ENCODE data around the gene E2F6. TPM values are rescaled to one million over a fixed set of nuclear protein-coding genes. Genes with fewer than 3 reads are reported as not detected.

The E2F6 gene
- total and polyA plus RNA-seq, 2 of the 13 experiments (the other 11 are each of a cell fraction or from before 2014, with no cell fraction given): 27.3 to 36.0 TPM

GRCh38 chr2:11498543-11499034 is 32.6 kb upstream of the E2F6 start (continued):
- TF ChIP-seq, protein P1, sequence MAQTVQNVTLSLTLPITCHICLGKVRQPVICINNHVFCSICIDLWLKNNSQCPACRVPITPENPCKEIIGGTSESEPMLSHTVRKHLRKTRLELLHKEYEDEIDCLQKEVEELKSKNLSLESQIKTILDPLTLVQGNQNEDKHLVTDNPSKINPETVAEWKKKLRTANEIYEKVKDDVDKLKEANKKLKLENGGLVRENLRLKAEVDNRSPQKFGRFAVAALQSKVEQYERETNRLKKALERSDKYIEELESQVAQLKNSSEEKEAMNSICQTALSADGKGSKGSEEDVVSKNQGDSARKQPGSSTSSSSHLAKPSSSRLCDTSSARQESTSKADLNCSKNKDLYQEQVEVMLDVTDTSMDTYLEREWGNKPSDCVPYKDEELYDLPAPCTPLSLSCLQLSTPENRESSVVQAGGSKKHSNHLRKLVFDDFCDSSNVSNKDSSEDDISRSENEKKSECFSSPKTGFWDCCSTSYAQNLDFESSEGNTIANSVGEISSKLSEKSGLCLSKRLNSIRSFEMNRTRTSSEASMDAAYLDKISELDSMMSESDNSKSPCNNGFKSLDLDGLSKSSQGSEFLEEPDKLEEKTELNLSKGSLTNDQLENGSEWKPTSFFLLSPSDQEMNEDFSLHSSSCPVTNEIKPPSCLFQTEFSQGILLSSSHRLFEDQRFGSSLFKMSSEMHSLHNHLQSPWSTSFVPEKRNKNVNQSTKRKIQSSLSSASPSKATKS (CRISPR knock-in tag; IDR thresholded peaks at IDR 0.05): no peak
- TF ChIP-seq MTF2 (CRISPR knock-in tag; IDR thresholded peaks at IDR 0.05; ENCODE audit: borderline replicate concordance): no peak
- 0 out of 2 replicates have a peak, but pooled peaks have one; percentile 28 for TF ChIP-seq KLF11 (CRISPR knock-in tag; IDR thresholded peaks at IDR 0.05)
- TF ChIP-seq SUZ12 (IDR thresholded peaks at IDR 0.05; ENCODE audit: low read depth, low read length): no peak
- TF ChIP-seq SRF (IDR thresholded peaks at IDR 0.05; ENCODE audit: low read depth, low read length): no peak
- TF ChIP-seq, protein P2, sequence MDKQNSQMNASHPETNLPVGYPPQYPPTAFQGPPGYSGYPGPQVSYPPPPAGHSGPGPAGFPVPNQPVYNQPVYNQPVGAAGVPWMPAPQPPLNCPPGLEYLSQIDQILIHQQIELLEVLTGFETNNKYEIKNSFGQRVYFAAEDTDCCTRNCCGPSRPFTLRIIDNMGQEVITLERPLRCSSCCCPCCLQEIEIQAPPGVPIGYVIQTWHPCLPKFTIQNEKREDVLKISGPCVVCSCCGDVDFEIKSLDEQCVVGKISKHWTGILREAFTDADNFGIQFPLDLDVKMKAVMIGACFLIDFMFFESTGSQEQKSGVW (CRISPR knock-in tag; IDR thresholded peaks at IDR 0.05; ENCODE audit: borderline replicate concordance): no peak
- peak; percentile 97 for TF ChIP-seq SSRP1 (CRISPR knock-in tag; IDR thresholded peaks at IDR 0.05)
- TF ChIP-seq, protein P3, sequence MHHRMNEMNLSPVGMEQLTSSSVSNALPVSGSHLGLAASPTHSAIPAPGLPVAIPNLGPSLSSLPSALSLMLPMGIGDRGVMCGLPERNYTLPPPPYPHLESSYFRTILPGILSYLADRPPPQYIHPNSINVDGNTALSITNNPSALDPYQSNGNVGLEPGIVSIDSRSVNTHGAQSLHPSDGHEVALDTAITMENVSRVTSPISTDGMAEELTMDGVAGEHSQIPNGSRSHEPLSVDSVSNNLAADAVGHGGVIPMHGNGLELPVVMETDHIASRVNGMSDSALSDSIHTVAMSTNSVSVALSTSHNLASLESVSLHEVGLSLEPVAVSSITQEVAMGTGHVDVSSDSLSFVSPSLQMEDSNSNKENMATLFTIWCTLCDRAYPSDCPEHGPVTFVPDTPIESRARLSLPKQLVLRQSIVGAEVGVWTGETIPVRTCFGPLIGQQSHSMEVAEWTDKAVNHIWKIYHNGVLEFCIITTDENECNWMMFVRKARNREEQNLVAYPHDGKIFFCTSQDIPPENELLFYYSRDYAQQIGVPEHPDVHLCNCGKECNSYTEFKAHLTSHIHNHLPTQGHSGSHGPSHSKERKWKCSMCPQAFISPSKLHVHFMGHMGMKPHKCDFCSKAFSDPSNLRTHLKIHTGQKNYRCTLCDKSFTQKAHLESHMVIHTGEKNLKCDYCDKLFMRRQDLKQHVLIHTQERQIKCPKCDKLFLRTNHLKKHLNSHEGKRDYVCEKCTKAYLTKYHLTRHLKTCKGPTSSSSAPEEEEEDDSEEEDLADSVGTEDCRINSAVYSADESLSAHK (CRISPR knock-in tag; IDR thresholded peaks at IDR 0.05; ENCODE audit: borderline replicate concordance): no peak
- TF ChIP-seq MIXL1 (CRISPR knock-in tag; IDR thresholded peaks at IDR 0.05): no peak
- no peak for TF ChIP-seq ZSCAN12 (CRISPR knock-in tag; IDR thresholded peaks at IDR 0.05)
- TF ChIP-seq ZFY (CRISPR knock-in tag; IDR thresholded peaks at IDR 0.05): no peak; the same call in 1 of the 2 replicates
- 0 out of 2 replicates have a peak, but pooled peaks have one; percentile 9 for TF ChIP-seq FOXA3 (CRISPR knock-in tag; IDR thresholded peaks at IDR 0.05)
- TF ChIP-seq ZHX2 (IDR thresholded peaks at IDR 0.05; ENCODE audit: low read depth): no peak
- TF ChIP-seq ZHX2 (CRISPR knock-in tag; IDR thresholded peaks at IDR 0.05; ENCODE audit: borderline replicate concordance): 0 out of 2 replicates have a peak, but pooled peaks have one; percentile 5
- TF ChIP-seq ZNF703 (CRISPR knock-in tag; IDR thresholded peaks at IDR 0.05; ENCODE audit: borderline replicate concordance): no peak; the same call in 1 of the 2 replicates
- no peak for TF ChIP-seq ONECUT2 (CRISPR knock-in tag; IDR thresholded peaks at IDR 0.05)
- TF ChIP-seq ATF6 (CRISPR knock-in tag; conservative IDR thresholded peaks at IDR 0.05): no peak
- no peak for TF ChIP-seq KLF6 (CRISPR knock-in tag; IDR thresholded peaks at IDR 0.05)

All from HepG2 (cell line).